DMS114 treated with DMSO at 0.1 percent for 48 hours (cell line): ENCODE data around the gene FAM241A.
"Not testable (repeated sequence)": the region's sequence is repeated elsewhere in the genome, so short reads cannot be mapped to it uniquely, and the experiment has no call there.

Experiments used
- DNase-seq: peaks from one replicate; lab custom pipeline; 2025; ENCODE audit not compliant: unreplicated experiment; lab: John Stamatoyannopoulos, UW

FAM241A gene

GRCh38 chr4:112145326-112145789 is at the start of gene FAM241A:
Gene FAM241A, plus strand, starts transcription at chr4:112145454. Its CDS starts 127 bp downstream, at chr4:112145581.
- DNase-seq = peak; percentile 48

- no peak for DNase-seq
These were observed 46.3 kb upstream of the FAM241A start for GRCh38 chr4:112098841-112099530.

- DNase-seq = peak; percentile 55
These were observed 45.5 kb upstream of the FAM241A start for GRCh38 chr4:112099701-112100297.

GRCh38 chr4:112102875-112103370 is 42.3 kb upstream of the FAM241A start:
- no peak for DNase-seq

- DNase-seq = no peak
These were observed 39.9 kb upstream of the FAM241A start for GRCh38 chr4:112105201-112105969.

- no peak for DNase-seq
These were observed 35.7 kb upstream of the FAM241A start for GRCh38 chr4:112109360-112110058.

GRCh38 chr4:112110059-112110425 is 35.2 kb upstream of the FAM241A start:
- no peak for DNase-seq

- DNase-seq = no peak
These were observed 33.9 kb upstream of the FAM241A start for GRCh38 chr4:112111306-112111705.

- not testable (repeated sequence) for DNase-seq
These were observed 33.2 kb upstream of the FAM241A start for GRCh38 chr4:112112095-112112494.

- DNase-seq = no peak
These were observed 32.6 kb upstream of the FAM241A start for GRCh38 chr4:112112590-112113170.

- DNase-seq = no peak
These were observed 31.4 kb upstream of the FAM241A start for GRCh38 chr4:112113864-112114263.

- DNase-seq = no peak
These were observed 30.8 kb upstream of the FAM241A start for GRCh38 chr4:112114452-112114851.

GRCh38 chr4:112118742-112119352 is 26.4 kb upstream of the FAM241A start:
- no peak for DNase-seq

- no peak for DNase-seq
These were observed 25.9 kb upstream of the FAM241A start for GRCh38 chr4:112119353-112119783.

GRCh38 chr4:112120021-112120420 is 25.2 kb upstream of the FAM241A start:
- DNase-seq = no peak

GRCh38 chr4:112125416-112125815 is 19.8 kb upstream of the FAM241A start:
- no peak for DNase-seq

- no peak for DNase-seq
These were observed 18.1 kb upstream of the FAM241A start for GRCh38 chr4:112127048-112127637.

GRCh38 chr4:112127803-112128202 is 17.5 kb upstream of the FAM241A start:
- DNase-seq = no peak

- DNase-seq = no peak
These were observed 16.8 kb upstream of the FAM241A start for GRCh38 chr4:112128452-112128851.

- no peak for DNase-seq
These were observed 14.3 kb upstream of the FAM241A start for GRCh38 chr4:112130906-112131305.
